ENCODE data around the gene CWC15.
"Not testable (repeated sequence)": the region's sequence is repeated elsewhere in the genome, so short reads cannot be mapped to it uniquely, and the experiment has no call there.

Gene CWC15

GRCh38 chr11:94948070-94948617 lies 25.2 kb downstream of the CWC15 start:
- DNase-seq, result no peak

- DNase-seq, result no peak
Observed at GRCh38 chr11:94946812-94947211, 26.5 kb downstream of the CWC15 start.

- no peak for DNase-seq
Observed at GRCh38 chr11:94941131-94941530, 32.2 kb downstream of the CWC15 start.

- DNase-seq, result no peak
Observed at GRCh38 chr11:94939346-94939745, 34.0 kb downstream of the CWC15 start.

- DNase-seq, result peak; percentile 17 to 65
Observed at GRCh38 chr11:94938095-94939055, 35.0 kb downstream of the CWC15 start.

DNA sequence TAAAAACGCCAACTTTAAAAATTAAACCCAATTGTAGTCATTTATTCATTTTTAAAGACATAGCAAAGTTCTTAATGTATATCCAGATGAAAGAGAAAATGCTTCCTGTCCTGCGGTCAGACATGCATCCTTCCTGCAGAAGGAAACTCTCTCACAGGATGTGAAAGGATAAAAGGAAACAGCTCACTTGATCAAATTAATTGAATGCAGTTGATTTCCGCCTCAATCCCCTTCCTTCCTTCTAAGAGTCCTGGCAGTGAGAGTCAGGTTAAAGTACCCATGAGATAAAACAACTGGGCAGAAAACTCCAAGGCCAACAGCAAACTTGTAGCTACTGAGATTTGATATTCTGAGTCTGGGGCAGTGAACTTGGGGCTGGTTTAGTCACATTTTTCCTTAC lies 38.5 kb downstream of the CWC15 start:
- DNase-seq, result no peak

GRCh38 chr11:94934362-94934761 lies 39.0 kb downstream of the CWC15 start:
- DNase-seq, result no peak

GRCh38 chr11:94933223-94934130 lies 39.9 kb downstream of the CWC15 start:
- no peak for DNase-seq

DNA sequence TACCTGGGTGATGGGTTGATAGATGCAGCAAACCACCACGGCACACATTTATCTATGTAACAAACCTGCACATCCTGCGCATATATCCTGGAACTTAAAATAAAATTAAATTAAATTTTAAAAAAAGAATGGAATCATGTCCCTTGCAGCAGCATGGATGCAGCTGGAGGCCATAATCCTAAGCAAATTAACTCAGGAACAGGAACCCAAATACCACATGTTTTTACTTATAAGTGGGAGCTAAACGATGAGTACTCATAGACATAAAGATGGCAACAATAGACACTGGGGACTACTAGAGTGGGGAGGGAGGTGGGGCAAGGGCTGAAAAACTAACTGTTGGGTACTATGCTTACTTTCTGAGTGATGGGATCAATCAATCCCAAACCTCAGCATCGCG lies 40.9 kb downstream of the CWC15 start:
- no peak for DNase-seq

DNA sequence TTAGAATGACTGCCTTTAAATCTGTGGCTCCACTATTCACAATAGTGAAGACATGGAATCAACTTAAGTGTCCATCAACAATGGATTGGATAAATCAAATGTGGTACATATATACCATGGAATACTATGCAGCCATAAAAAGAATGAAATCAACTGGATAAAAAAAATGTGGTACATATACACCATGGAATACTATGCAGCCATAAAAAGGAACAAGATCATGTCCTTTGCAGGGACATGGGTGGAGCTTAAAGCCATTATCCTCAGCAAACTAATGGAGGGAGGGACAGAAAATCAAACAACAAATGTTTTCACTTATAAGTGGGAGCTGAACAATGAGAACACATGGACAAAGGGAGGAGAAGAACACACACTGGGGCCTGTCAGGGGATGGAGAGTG lies 41.3 kb downstream of the CWC15 start:
- DNase-seq, result not testable (repeated sequence)

- no peak for DNase-seq
Observed at GRCh38 chr11:94928117-94928990, 45.0 kb downstream of the CWC15 start.

DNA sequence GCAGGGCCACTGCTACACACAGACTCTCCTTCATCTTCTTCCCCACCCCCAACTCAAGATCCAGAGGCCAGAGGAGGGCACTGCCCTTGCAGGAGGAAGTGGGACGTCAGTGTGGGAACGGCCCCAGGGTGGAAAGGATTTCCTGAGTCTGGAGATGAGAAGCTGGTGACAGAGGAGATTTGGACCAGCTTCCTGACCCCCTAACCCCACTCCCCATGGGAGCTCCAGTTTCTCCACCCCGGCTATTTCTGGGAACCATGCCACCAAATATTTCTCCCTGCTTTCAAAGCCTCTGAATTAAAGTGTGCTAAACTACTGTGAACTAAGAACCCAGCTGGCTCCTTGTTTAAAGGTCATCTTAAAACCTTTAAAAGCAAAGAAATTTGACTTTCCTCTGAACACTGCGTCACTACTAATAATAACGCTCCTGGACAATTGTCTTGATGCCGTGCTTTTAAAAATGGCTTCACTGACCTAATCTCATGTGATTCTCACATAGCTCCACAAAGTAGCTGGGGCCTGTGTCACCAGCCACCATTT lies 46.6 kb downstream of the CWC15 start:
- DNase-seq, result no peak

GRCh38 chr11:94926271-94926625 lies 47.1 kb downstream of the CWC15 start:
- DNase-seq, result no peak

DNA sequence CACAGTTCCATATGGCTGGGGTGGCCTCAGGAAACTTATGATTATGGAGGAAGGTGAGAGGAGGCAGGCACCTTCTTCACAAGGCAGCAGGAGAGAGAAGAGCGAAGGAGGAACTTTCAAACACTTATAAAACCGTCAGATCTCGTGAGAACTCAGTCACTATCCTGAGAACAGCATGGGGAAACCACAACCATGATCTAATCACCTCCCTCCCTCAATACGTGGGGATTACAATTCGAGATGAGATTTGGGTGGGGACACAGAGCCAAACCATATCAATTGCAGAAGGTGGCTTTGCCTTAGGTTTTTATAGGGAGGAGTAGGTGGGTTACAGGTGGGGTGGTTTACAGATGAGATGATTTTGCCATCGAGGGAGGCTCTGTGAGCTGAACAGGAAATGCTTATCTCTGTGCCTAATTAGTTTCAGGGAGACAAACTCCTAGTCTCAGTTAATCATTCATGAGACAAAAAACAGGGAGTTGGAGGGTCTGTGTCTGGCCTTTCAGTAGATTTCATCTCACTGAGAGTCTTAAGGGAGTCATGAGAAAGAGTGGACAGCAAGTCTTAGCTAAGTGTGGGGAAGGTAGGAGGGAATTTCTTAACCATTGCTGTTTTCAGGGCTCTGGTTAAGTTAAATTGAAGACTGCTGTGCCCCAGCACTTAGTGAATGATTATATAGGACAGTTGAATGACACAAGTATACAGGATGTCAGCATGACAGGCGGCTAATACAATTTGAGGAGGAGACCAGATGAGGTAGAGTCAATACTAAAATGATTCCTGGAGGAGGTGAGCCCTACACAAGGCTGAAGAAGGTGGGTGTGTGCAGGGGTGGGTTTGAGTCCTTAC lies 47.7 kb downstream of the CWC15 start:
- no peak for DNase-seq

GRCh38 chr11:94924612-94925011 lies 48.7 kb downstream of the CWC15 start:
- DNase-seq, result no peak

DNA sequence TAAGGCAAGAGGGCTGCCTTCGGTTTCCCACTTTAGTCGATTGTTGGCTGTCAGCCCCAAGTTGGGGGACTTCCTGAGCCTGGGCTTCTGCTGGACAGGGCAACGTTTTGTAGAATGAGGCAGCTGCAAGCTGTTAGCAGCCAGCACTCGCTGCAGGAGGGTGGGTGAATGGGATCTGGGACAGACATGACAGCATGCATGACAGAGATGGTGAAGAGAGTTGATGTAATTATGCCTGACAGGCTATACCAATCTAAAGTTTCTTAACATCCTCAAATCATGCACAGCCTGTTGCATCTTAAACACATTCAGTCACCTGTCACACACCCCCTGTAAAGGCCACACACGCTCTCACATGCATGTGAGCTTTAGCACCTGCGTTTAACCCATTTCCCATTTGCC lies 49.2 kb downstream of the CWC15 start:
- DNase-seq, result no peak

DNA sequence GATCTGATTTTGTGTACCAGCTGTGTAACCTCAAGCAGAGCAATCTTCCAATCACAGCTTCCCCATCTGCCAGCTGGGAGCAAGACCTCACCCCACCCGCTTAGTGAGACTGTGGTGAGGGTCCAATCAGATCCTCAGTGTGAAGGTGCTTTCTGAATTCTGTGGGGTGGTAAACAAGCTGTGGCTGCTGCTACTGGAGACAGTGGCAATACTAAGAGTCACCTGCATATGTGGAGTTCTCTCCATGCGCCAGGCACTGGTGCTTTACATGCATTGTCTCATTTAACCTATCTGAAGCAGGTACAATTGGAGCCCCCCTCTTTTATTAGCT lies 50.4 kb downstream of the CWC15 start:
- no peak for DNase-seq

DNA sequence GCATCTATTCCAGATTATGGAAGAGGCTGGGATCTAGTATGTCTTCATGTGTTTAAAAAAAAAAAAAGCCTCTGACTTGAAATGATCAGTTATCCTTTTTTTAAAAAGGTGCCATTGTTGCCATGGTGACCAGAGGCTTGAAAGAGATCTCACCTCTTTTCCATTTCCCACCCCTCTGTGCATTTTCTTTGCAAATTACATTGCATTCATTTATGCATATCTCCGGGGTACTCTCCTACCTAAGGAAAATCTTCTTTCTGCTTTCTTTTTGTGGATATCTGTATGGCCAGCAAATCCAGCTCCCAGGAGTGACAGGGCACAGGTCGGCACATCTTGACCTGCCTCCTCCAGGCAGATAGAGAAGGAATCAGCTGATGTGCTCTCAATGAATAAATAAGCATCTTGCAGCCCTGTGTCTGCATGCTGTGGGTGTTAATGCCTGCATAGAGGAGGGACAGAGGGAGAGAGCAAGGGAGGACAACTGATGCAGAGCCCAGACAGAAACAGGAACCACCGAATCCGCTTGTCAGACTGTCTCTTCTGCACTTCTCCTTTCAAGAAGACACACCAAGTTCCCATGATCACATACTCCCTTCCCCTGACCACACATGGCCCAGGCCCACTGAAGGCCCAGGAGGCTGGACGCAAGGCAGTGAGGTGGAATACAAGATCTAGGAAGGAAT lies 50.9 kb downstream of the CWC15 start:
- no peak for DNase-seq

- no peak for DNase-seq
Observed at GRCh38 chr11:94920311-94920710, 53.0 kb downstream of the CWC15 start.

DNA sequence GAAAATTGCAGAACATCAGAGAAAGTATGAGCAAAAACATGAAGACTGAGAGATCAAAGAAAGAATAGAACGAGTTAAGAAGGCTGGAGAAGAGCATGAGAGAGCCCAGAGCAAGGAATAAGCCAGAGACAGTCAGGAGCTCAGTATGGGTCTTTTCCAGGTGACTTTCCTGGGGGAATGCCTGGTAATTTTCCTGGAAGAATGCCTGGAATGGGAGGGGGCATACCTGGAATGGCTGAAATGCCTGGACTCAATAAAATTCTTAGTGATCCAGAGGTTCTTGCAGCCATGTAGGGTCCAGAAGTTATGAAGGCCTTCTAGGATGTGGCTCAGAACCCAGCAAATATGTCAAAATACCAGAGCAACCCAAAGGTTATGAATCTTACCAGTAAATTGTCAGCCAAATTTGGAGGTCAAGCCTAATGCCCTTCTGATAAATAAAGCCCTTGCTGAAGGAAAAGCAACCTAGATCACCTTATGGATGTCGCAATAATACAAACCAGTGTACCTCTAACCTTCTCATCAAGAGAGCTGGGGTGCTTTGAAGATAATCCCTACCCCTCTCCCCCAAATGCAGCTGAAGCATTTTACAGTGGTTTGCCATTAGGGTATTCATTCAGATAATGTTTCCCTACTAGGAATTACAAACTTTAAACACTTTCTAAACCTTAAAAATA lies 59.5 kb downstream of the CWC15 start:
- DNase-seq, result not testable (repeated sequence)

Data from SHP77 (cell line).